ENCODE results near the gene OCA2.

Gene OCA2

DNA sequence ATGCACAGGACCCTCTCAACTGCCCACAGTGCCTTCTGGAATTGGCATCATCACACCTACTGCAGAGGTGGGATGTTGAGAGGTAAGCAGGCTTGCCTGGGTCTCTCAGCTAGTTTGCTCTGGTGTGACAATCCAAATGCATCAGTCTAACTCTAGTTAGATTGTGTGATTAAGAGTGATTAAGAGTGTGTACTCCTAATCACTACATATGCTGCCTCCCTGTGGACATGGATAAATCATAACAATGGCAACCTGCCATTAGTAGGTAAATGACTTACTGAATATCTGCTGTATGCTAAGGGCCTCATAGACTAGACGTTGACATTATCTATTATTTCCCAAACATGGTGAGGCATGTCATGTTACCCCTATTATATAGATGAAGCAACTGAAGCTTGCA lies 342.1 kb downstream of the OCA2 start:
- no peak for DNase-seq (ENCODE audit: low read depth in 1 of 2, low spot score in 1 of 2)
- Histone ChIP-seq H3K27me3 (ENCODE audit: insufficient read depth, poor library complexity, severe bottlenecking) (no peaks in the 10 kb centered on the region), H3K4me3 (replicated peaks; ENCODE audit: insufficient read depth, low read length) (no peak overlapping the region), H3K27ac (replicated peaks) (no peak overlapping the region)
- TF ChIP-seq GABPA (IDR thresholded peaks at IDR 0.05; ENCODE audit: low read depth) = no peak
- TF ChIP-seq, protein P1, sequence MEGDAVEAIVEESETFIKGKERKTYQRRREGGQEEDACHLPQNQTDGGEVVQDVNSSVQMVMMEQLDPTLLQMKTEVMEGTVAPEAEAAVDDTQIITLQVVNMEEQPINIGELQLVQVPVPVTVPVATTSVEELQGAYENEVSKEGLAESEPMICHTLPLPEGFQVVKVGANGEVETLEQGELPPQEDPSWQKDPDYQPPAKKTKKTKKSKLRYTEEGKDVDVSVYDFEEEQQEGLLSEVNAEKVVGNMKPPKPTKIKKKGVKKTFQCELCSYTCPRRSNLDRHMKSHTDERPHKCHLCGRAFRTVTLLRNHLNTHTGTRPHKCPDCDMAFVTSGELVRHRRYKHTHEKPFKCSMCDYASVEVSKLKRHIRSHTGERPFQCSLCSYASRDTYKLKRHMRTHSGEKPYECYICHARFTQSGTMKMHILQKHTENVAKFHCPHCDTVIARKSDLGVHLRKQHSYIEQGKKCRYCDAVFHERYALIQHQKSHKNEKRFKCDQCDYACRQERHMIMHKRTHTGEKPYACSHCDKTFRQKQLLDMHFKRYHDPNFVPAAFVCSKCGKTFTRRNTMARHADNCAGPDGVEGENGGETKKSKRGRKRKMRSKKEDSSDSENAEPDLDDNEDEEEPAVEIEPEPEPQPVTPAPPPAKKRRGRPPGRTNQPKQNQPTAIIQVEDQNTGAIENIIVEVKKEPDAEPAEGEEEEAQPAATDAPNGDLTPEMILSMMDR (IDR thresholded peaks at IDR 0.05; ENCODE audit: insufficient read depth, low read length) = no peak
- no peak for TF ChIP-seq POLR2AphosphoS5 (IDR thresholded peaks at IDR 0.05; ENCODE audit: low read depth)
- TF ChIP-seq, protein P2, sequence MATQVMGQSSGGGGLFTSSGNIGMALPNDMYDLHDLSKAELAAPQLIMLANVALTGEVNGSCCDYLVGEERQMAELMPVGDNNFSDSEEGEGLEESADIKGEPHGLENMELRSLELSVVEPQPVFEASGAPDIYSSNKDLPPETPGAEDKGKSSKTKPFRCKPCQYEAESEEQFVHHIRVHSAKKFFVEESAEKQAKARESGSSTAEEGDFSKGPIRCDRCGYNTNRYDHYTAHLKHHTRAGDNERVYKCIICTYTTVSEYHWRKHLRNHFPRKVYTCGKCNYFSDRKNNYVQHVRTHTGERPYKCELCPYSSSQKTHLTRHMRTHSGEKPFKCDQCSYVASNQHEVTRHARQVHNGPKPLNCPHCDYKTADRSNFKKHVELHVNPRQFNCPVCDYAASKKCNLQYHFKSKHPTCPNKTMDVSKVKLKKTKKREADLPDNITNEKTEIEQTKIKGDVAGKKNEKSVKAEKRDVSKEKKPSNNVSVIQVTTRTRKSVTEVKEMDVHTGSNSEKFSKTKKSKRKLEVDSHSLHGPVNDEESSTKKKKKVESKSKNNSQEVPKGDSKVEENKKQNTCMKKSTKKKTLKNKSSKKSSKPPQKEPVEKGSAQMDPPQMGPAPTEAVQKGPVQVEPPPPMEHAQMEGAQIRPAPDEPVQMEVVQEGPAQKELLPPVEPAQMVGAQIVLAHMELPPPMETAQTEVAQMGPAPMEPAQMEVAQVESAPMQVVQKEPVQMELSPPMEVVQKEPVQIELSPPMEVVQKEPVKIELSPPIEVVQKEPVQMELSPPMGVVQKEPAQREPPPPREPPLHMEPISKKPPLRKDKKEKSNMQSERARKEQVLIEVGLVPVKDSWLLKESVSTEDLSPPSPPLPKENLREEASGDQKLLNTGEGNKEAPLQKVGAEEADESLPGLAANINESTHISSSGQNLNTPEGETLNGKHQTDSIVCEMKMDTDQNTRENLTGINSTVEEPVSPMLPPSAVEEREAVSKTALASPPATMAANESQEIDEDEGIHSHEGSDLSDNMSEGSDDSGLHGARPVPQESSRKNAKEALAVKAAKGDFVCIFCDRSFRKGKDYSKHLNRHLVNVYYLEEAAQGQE (IDR thresholded peaks at IDR 0.05; ENCODE audit: insufficient replicate concordance, low read depth) = no peak

DNA sequence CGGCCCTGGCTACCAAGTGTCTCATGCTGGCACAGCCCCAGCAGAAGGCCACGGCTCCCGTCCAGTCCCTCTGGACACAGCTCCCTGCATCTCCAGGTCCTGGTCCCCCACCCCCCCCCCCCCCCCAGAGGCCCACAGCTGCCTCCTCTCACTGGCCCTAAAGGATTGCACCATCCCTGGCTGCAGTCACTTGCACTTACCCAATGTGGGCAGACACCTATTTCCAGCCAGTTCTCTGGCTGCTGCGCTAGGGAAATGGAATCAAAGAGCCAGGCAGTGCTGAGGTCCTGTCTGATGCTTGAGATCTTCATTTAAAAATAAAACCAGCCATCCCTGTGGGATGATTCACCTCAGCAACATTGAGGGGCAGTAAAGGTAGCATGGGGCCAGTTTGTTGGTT lies 346.4 kb downstream of the OCA2 start:
- TF ChIP-seq SPI1 (IDR thresholded peaks at IDR 0.05; ENCODE audit: borderline replicate concordance, low read depth) = no peak
- TF ChIP-seq, protein P2 (IDR thresholded peaks at IDR 0.05; ENCODE audit: insufficient replicate concordance, low read depth) = no peak
- TF ChIP-seq, protein P1 (IDR thresholded peaks at IDR 0.05; ENCODE audit: insufficient read depth, low read length) = no peak
- no peak for TF ChIP-seq POLR2AphosphoS5 (IDR thresholded peaks at IDR 0.05; ENCODE audit: low read depth)
- no peak for TF ChIP-seq GABPA (IDR thresholded peaks at IDR 0.05; ENCODE audit: low read depth)
- Histone ChIP-seq H3K4me3 (replicated peaks; ENCODE audit: insufficient read depth, low read length) (no peak overlapping the region), H3K27ac (replicated peaks) (no peak overlapping the region), H3K27me3 (ENCODE audit: insufficient read depth, poor library complexity, severe bottlenecking) (no peaks in the 10 kb centered on the region)
- no peak for DNase-seq (ENCODE audit: low read depth in 1 of 2, low spot score in 1 of 2)

DNA sequence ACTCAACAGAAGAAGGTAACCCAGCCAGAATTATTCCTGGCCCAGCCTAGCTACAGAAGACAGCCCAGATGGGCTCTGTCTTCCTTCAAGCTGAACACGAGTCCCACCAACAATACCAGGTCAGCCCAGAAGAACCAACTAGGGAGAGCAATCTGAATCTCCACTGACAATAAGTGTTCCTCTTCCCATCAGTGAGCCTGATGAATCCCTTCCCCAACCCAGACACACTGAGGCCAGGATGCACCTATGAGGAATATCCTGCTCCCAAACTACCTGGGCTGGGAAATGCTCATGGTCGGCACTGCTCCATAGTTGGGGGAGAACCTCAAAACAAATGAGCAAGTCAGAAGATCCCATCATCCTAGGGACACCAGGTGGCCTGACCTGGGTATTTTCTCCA lies 351.1 kb downstream of the OCA2 start:
- TF ChIP-seq, protein P2 (IDR thresholded peaks at IDR 0.05; ENCODE audit: insufficient replicate concordance, low read depth) = no peak
- TF ChIP-seq SPI1 (IDR thresholded peaks at IDR 0.05; ENCODE audit: borderline replicate concordance, low read depth) (no peak), POLR2AphosphoS5 (IDR thresholded peaks at IDR 0.05; ENCODE audit: low read depth) (no peak)
- TF ChIP-seq, protein P1 (IDR thresholded peaks at IDR 0.05; ENCODE audit: insufficient read depth, low read length) = no peak
- H3K27ac ChIP-seq (replicated peaks) = no peak overlapping the region
- no peak for DNase-seq (ENCODE audit: low read depth in 1 of 2, low spot score in 1 of 2)
- no peak overlapping the region for H3K4me3 ChIP-seq (replicated peaks; ENCODE audit: insufficient read depth, low read length)
- H3K27me3 ChIP-seq (ENCODE audit: insufficient read depth, poor library complexity, severe bottlenecking) = no peaks in the 10 kb centered on the region

Measured in HL-60 (cell line).